Measurements from ENCODE around the gene RBM15B.

- no peak for TF ChIP-seq REST (IDR thresholded peaks at IDR 0.05)
- no peak for TF ChIP-seq MYC (IDR thresholded peaks at IDR 0.05; ENCODE audit: borderline replicate concordance, low read length)
- no peak for TF ChIP-seq CTCF (IDR thresholded peaks at IDR 0.05)
- no peak for TF ChIP-seq RFX5 (IDR thresholded peaks at IDR 0.05)
- TF ChIP-seq RCOR1 (IDR thresholded peaks at IDR 0.05; ENCODE audit: low read depth, low read length), result no peak
- TF ChIP-seq MAX (IDR thresholded peaks at IDR 0.05), result no peak
- no peak for TF ChIP-seq ESRRA (IDR thresholded peaks at IDR 0.05; ENCODE audit: borderline replicate concordance, low read length)
- no peak for TF ChIP-seq HDAC2 (IDR thresholded peaks at IDR 0.05)
- TF ChIP-seq SREBF2 (IDR thresholded peaks at IDR 0.05), result no peak
- TF ChIP-seq RAD21 (conservative IDR thresholded peaks at IDR 0.05 in 1 of 2, IDR thresholded peaks at IDR 0.05 in 1 of 2), result no peak
- TF ChIP-seq POLR2A (IDR thresholded peaks at IDR 0.05; ENCODE audit: low read length), result no peak
- no peak for TF ChIP-seq EHF (CRISPR knock-in tag; IDR thresholded peaks at IDR 0.05)
- TF ChIP-seq POLR2AphosphoS2 (conservative IDR thresholded peaks at IDR 0.05; ENCODE audit: low read length), result no peak
Measured at GRCh38 chr3:51374456-51374855, 16.6 kb upstream of the RBM15B start.

Data from A549 (cell line).